ENCODE data around the gene SLC35B2.

The SLC35B2 gene

GRCh38 chr6:44216677-44217331 is 40.5 kb downstream of the SLC35B2 start, which contains the start of gene MYMX:
Gene MYMX (plus strand): TSS chr6:44216926. CDS start chr6:44217472, 546 bp downstream.
- DNase-seq (ENCODE audit: extremely low read depth, low read depth): no peak
- no peak for TF ChIP-seq CTCF (IDR thresholded peaks at IDR 0.05; ENCODE audit: low read depth, low read length)

DNA sequence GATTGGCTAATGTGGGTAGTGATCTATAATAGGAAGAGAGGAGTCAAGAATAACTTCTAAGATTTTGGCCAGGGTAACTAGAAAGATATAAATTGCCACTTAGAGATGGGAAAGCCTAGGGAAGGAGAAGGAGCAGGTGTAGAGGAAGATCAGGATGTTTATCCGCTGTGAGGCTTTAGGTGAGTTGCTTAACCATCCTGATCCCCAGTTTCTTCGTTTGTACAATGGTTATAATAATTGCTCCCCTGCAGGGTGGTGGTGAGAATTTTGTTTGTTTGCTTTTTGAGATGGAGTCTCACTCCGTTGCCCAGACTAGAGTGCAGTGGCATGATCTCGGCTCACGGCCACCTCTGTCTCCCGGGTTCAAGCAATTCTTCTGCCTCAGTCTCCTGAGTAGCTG is 43.0 kb downstream of the SLC35B2 start:
- TF ChIP-seq CTCF (IDR thresholded peaks at IDR 0.05; ENCODE audit: low read depth, low read length): no peak

DNA sequence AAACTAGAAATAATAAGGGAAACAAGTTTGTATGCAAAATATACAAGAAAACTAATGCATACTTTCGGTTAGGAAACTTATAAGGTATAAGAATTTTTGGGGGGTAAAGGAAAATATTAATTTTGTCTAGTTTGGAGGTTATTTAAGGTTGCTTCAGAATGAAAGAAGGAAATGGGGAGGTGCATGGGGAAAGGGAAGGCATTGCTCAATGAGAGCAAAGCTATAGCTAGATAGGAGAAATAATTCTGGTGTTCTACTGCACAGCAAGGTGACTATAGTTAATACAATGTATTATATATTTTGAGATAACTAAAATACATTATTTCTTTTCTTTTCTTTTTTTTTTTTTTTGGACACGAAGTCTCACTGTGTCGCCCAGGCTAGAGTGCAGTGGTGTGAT is 46.0 kb downstream of the SLC35B2 start:
- no peak for DNase-seq (ENCODE audit: extremely low read depth, low read depth)
- TF ChIP-seq CTCF (IDR thresholded peaks at IDR 0.05; ENCODE audit: low read depth, low read length): no peak

More for the DNA sequence above, 43.0 kb downstream of the SLC35B2 start:
- DNase-seq (ENCODE audit: extremely low read depth, low read depth): no peak

DNA sequence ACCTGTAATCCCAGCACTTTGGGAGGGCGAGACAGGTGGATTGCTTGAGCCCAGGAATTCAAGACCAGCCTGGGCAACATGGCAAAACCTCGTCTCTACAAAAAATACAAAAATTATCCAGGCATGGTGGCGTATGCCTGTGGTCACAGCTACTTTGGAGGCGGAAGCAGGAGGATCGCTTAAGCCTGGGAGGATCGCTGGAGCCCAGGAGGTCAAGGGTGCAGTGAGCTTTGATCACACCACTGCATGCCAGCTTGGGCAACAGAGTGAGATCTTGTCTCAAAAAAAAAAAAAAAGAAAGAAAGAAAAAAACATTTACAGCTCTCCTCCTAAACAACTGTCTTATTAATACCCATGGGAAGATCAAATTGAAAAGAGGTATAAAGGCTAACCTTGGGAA is 49.4 kb downstream of the SLC35B2 start:
- no peak for DNase-seq (ENCODE audit: extremely low read depth, low read depth)
- no peak for TF ChIP-seq CTCF (IDR thresholded peaks at IDR 0.05; ENCODE audit: low read depth, low read length)
